HEK293 (cell line): ENCODE measurements around the gene ELMO1.

Experiments used
- CTCF ChIA-PET: fragments of 350-600 bp; formaldehyde crosslinking; extraction: SDS; loops from one replicate; lab custom pipeline; 2021; ENCODE audit warnings: antibody characterized with exemption; lab: Yijun Ruan, JAX
- POLR2A ChIA-PET: fragments of 300-600 bp; formaldehyde crosslinking; extraction: SDS; loops from one replicate; lab custom pipeline; 2020; ENCODE audit warnings: antibody characterized with exemption, inconsistent platforms; lab: Yijun Ruan, JAX
- H3K27ac ChIP-seq: fragments of 200-500 bp; sonication (Bioruptor generic); 2 replicates; pipeline ENCODE4 v1.5.1; 2014; ENCODE audit warnings: low read depth, low read length, control low read depth, inconsistent platforms; ENCODE audit errors: extremely low read depth
- H3K36me3 ChIP-seq, 2 experiments: fragments of 200-500 bp in 1 of 2; sonication (Bioruptor generic) in 1 of 2; 1 replicate in 1 of 2; 2 replicates in 1 of 2; pipeline ENCODE4 v1.5.1; 2014 to 2017; ENCODE audit warnings: inconsistent platforms in 2 of 2, low read length in 2 of 2; ENCODE audit not compliant: control insufficient read depth in 2 of 2, insufficient read depth in 1 of 2
- H3K4me1 ChIP-seq: fragments of 200-500 bp; sonication (Bioruptor generic); 2 replicates; pipeline ENCODE4 v1.5.1; 2014; ENCODE audit warnings: mild to moderate bottlenecking, low read length, inconsistent platforms; ENCODE audit not compliant: control insufficient read depth, insufficient read depth
- H3K4me3 ChIP-seq: 2 replicates; pipeline ENCODE4 v1.5.1; 2011; ENCODE audit warnings: low read depth, mild to moderate bottlenecking, control low read depth, low read length, moderate library complexity
- H3K9me3 ChIP-seq: fragments of 200-500 bp; sonication (Bioruptor generic); 2 replicates; pipeline ENCODE4 v1.5.1; 2014; ENCODE audit warnings: low read depth, low read length, inconsistent platforms; ENCODE audit not compliant: control insufficient read depth, insufficient read depth
- ATF2 ChIP-seq: fragments of 450-650 bp; formaldehyde crosslinking; IDR thresholded peaks from 2 replicates; pipeline ENCODE4 v1.5.1; 2016; ENCODE audit warnings: missing biosample characterization, missing genetic modification characterization, low read depth
- BCL11B ChIP-seq: fragments of 450-650 bp; formaldehyde crosslinking; IDR thresholded peaks from 2 replicates; pipeline ENCODE4 v1.5.1; 2016; ENCODE audit warnings: low read depth, missing biosample characterization, missing genetic modification characterization
- GLI2 ChIP-seq: fragments of 450-650 bp; formaldehyde crosslinking; IDR thresholded peaks from 2 replicates; pipeline ENCODE4; 2017; ENCODE audit warnings: missing biosample characterization, missing genetic modification characterization, low read depth, borderline replicate concordance
- KLF7 ChIP-seq: fragments of 450-650 bp; formaldehyde crosslinking; IDR thresholded peaks from 2 replicates; pipeline ENCODE4 v1.5.1; 2016; ENCODE audit warnings: missing biosample characterization, missing genetic modification characterization, borderline replicate concordance
- KLF8 ChIP-seq: fragments of 450-650 bp; formaldehyde crosslinking; IDR thresholded peaks from 2 replicates; pipeline ENCODE4 v1.5.1; 2016; ENCODE audit warnings: missing biosample characterization, missing genetic modification characterization
- MYNN ChIP-seq: fragments of 450-650 bp; formaldehyde crosslinking; IDR thresholded peaks from 2 replicates; pipeline ENCODE4 v1.5.1; 2016; ENCODE audit warnings: missing biosample characterization, missing genetic modification characterization, borderline replicate concordance
- TRIM28 ChIP-seq: IDR thresholded peaks from 2 replicates; pipeline ENCODE4 v1.6.1; 2011; ENCODE audit warnings: low read length, control low read depth, borderline replicate concordance
- YY1 ChIP-seq: fragments of 450-650 bp; formaldehyde crosslinking; IDR thresholded peaks from 2 replicates; pipeline ENCODE4 v1.5.1; 2018; ENCODE audit warnings: missing biosample characterization, missing genetic modification characterization
- ZBTB7A ChIP-seq: fragments of 450-650 bp; formaldehyde crosslinking; IDR thresholded peaks from 2 replicates; pipeline ENCODE4 v1.5.1; 2016; ENCODE audit warnings: low read depth, missing biosample characterization, missing genetic modification characterization
- ZFHX2 ChIP-seq: fragments of 450-650 bp; formaldehyde crosslinking; conservative IDR thresholded peaks from 2 replicates; pipeline ENCODE4 v1.5.1; 2016; ENCODE audit warnings: missing biosample characterization, missing genetic modification characterization
- ZNF157 ChIP-seq: fragments of 450-650 bp; formaldehyde crosslinking; IDR thresholded peaks from 2 replicates; pipeline ENCODE4 v1.5.1; 2016; ENCODE audit warnings: missing biosample characterization, missing genetic modification characterization
- ZNF248 ChIP-seq: fragments of 450-650 bp; formaldehyde crosslinking; IDR thresholded peaks from 2 replicates; pipeline ENCODE4 v1.5.1; 2017; ENCODE audit warnings: missing biosample characterization, missing genetic modification characterization
- ZNF266 ChIP-seq: fragments of 450-650 bp; formaldehyde crosslinking; IDR thresholded peaks from 2 replicates; pipeline ENCODE4 v1.5.1; 2016; ENCODE audit warnings: missing biosample characterization, missing genetic modification characterization, low read depth
- ZNF292 ChIP-seq: fragments of 450-650 bp; formaldehyde crosslinking; IDR thresholded peaks from 2 replicates; pipeline ENCODE4 v1.5.1; 2016; ENCODE audit warnings: low read depth, missing biosample characterization, missing genetic modification characterization, borderline replicate concordance
- ZNF311 ChIP-seq: fragments of 450-650 bp; formaldehyde crosslinking; IDR thresholded peaks from 2 replicates; pipeline ENCODE4 v1.5.1; 2017; ENCODE audit warnings: missing biosample characterization, missing genetic modification characterization, borderline replicate concordance
- ZNF624 ChIP-seq: fragments of 450-650 bp; formaldehyde crosslinking; IDR thresholded peaks from 2 replicates; pipeline ENCODE4 v1.5.1; 2017; ENCODE audit warnings: missing biosample characterization, missing genetic modification characterization
- ZNF677 ChIP-seq: fragments of 450-650 bp; IDR thresholded peaks from 2 replicates; pipeline ENCODE4 v1.5.0; 2018; ENCODE audit warnings: missing biosample characterization, mild to moderate bottlenecking, missing genetic modification characterization, moderate library complexity
- ZNF768 ChIP-seq: fragments of 450-650 bp; formaldehyde crosslinking; IDR thresholded peaks from 2 replicates; pipeline ENCODE4 v1.5.1; 2018; ENCODE audit warnings: missing biosample characterization, mild to moderate bottlenecking, missing genetic modification characterization
- ZNF843 ChIP-seq: fragments of 450-650 bp; formaldehyde crosslinking; IDR thresholded peaks from 2 replicates; pipeline ENCODE4 v1.5.1; 2016; ENCODE audit warnings: missing biosample characterization, missing genetic modification characterization
- TF ChIP-seq, protein P1 (sequence below): fragments of 450-650 bp; formaldehyde crosslinking; IDR thresholded peaks from 2 replicates; pipeline ENCODE4 v1.5.1; 2016; ENCODE audit warnings: missing biosample characterization, missing genetic modification characterization
- TF ChIP-seq, protein P2 (sequence below): fragments of 450-650 bp; formaldehyde crosslinking; IDR thresholded peaks from 2 replicates; pipeline ENCODE4 v1.5.1; 2016; ENCODE audit warnings: missing biosample characterization, missing genetic modification characterization
- TF ChIP-seq, protein P3 (sequence below): fragments of 450-650 bp; formaldehyde crosslinking; IDR thresholded peaks from 2 replicates; pipeline ENCODE4 v1.5.1; 2016; ENCODE audit warnings: missing biosample characterization, missing genetic modification characterization
- TF ChIP-seq, protein P4 (sequence below): fragments of 450-650 bp; formaldehyde crosslinking; IDR thresholded peaks from 2 replicates; pipeline ENCODE4 v1.5.1; 2017; ENCODE audit warnings: missing biosample characterization, missing genetic modification characterization

Gene ELMO1

GRCh38 chr7:36971515-36972139 lies 477.0 kb downstream of the ELMO1 start:
- Histone ChIP-seq H3K4me1 (no peaks in the 10 kb centered on the region), H3K27ac (no peak overlapping the region)
- TF ChIP-seq ZNF677 (no peak), ZNF292 (tag by site-specific recombination) (no peak), ZNF311 (tag by site-specific recombination) (no peak), KLF8 (tag by site-specific recombination) (no peak), KLF7 (no peak), ZNF624 (tag by site-specific recombination) (no peak), MYNN (tag by site-specific recombination) (no peak), ATF2 (no peak), ZNF768 (tag by site-specific recombination) (no peak), ZNF248 (tag by site-specific recombination) (no peak), GLI2 (no peak), ZFHX2 (no peak), ZNF843 (tag by site-specific recombination) (no peak), ZNF266 (tag by site-specific recombination) (no peak), TRIM28 (no peak), ZBTB7A (tag by site-specific recombination) (no peak), ZNF157 (no peak)
- TF ChIP-seq, protein P1, sequence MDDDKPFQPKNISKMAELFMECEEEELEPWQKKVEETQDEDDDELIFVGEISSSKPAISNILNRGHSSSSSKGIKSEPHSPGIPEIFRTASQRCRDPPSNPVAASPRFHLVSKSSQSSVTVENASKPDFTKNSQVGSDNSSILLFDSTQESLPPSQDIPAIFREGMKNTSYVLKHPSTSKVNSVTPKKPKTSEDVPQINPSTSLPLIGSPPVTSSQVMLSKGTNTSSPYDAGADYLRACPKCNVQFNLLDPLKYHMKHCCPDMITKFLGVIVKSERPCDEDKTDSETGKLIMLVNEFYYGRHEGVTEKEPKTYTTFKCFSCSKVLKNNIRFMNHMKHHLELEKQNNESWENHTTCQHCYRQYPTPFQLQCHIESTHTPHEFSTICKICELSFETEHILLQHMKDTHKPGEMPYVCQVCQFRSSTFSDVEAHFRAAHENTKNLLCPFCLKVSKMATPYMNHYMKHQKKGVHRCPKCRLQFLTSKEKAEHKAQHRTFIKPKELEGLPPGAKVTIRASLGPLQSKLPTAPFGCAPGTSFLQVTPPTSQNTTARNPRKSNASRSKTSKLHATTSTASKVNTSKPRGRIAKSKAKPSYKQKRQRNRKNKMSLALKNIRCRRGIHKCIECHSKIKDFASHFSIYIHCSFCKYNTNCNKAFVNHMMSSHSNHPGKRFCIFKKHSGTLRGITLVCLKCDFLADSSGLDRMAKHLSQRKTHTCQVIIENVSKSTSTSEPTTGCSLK: no peak
- TF ChIP-seq, protein P2, sequence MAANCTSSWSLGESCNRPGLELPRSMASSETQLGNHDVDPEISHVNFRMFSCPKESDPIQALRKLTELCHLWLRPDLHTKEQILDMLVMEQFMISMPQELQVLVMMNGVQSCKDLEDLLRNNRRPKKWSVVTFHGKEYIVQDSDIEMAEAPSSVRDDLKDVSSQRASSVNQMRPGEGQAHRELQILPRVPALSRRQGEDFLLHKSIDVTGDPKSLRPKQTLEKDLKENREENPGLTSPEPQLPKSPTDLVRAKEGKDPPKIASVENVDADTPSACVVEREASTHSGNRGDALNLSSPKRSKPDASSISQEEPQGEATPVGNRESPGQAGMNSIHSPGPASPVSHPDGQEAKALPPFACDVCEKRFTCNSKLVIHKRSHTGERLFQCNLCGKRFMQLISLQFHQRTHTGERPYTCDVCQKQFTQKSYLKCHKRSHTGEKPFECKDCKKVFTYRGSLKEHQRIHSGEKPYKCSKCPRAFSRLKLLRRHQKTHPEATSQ (tag by site-specific recombination): no peak
- TF ChIP-seq, all 188 proteins: peak for 0
- no peaks in the 10 kb centered on the region for H3K36me3 ChIP-seq
- POLR2A ChIA-PET: no interaction called here
- no peak overlapping the region for H3K4me3 ChIP-seq
- CTCF ChIA-PET: interaction anchor here (0.7 to 5.8 kb wide), 9 partner anchors 11 to 497 kb away, joined by 3 to 101 read pairs (median 4); no protein-coding TSS in a partner anchor
- H3K9me3 ChIP-seq: no peaks in the 10 kb centered on the region

DNA sequence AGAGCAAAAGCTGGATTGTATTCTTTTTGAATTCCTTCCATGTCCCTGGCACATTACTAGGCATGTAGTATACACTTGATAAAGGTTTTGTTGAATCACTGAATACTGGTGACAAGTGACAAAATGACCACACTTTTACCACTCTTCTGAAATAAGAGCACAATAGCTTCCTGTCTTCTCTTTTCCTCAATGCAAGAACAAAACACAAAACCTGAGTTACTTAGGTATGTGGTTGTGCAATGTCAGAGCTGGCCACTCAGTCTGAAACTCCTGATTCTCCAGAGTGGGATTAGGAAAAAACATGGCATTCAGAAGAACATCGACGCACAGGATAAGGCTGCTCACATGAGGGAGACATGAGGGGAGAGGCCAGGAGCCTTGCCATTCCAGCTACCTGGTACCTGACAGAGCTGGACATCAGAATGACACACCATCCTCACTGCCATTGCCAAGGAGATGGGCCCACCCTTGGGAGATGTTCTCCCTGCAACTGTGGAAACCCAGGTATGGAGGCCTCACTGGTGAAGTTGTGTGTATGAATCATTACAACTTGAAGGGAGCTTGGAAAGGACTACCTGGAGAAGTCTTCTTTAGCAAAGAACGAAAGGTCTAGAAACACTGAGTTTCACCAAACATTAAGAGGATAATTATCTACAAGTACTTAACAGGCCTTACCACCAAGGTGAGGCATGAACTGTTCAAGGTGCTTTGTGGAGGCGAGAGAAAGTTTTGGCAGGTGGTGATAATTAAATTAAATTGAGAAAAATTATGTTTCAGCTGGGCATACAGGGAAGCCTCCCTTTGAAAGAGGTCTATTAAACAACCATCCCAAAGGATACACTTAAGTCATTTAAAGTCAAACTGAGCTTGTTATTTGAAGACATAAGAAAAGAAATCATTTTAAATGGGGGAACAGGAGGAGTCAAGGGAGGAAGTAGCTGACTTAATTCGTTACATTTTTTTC lies 477.8 kb downstream of the ELMO1 start:
- no peak overlapping the region for H3K27ac ChIP-seq
- ChIA-PET CTCF (interaction anchor here (0.6 to 5.8 kb wide), 12 partner anchors 9 to 496 kb away, joined by 3 to 101 read pairs (median 4); no protein-coding TSS in a partner anchor), POLR2A (no interaction called here)
- TF ChIP-seq BCL11B: no peak
- no peak for TF ChIP-seq ZBTB7A (tag by site-specific recombination)
- TF ChIP-seq, protein P3, sequence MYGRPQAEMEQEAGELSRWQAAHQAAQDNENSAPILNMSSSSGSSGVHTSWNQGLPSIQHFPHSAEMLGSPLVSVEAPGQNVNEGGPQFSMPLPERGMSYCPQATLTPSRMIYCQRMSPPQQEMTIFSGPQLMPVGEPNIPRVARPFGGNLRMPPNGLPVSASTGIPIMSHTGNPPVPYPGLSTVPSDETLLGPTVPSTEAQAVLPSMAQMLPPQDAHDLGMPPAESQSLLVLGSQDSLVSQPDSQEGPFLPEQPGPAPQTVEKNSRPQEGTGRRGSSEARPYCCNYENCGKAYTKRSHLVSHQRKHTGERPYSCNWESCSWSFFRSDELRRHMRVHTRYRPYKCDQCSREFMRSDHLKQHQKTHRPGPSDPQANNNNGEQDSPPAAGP (tag by site-specific recombination): no peak
- no peak for TF ChIP-seq YY1 (tag by site-specific recombination)
- TF ChIP-seq, protein P4, sequence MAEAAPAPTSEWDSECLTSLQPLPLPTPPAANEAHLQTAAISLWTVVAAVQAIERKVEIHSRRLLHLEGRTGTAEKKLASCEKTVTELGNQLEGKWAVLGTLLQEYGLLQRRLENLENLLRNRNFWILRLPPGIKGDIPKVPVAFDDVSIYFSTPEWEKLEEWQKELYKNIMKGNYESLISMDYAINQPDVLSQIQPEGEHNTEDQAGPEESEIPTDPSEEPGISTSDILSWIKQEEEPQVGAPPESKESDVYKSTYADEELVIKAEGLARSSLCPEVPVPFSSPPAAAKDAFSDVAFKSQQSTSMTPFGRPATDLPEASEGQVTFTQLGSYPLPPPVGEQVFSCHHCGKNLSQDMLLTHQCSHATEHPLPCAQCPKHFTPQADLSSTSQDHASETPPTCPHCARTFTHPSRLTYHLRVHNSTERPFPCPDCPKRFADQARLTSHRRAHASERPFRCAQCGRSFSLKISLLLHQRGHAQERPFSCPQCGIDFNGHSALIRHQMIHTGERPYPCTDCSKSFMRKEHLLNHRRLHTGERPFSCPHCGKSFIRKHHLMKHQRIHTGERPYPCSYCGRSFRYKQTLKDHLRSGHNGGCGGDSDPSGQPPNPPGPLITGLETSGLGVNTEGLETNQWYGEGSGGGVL (tag by site-specific recombination): no peak
- TF ChIP-seq, protein P1: no peak

More for the DNA sequence above, 477.8 kb downstream of the ELMO1 start:
- Histone ChIP-seq H3K9me3 (no peaks in the 10 kb centered on the region), H3K36me3 (no peaks in the 10 kb centered on the region), H3K4me3 (no peak overlapping the region), H3K4me1 (peaks cover 6% of the 10 kb centered on the region)
